HT-29 (cell line): ENCODE results near the gene MTCH1. TPM values are rescaled to one million over a fixed set of nuclear protein-coding genes. Genes with fewer than 3 reads are reported as not detected.
"Not testable (repeated sequence)": the region's sequence is repeated elsewhere in the genome, so short reads cannot be mapped to it uniquely, and the experiment has no call there.

Experiments
- DNase-seq: peaks from one replicate; pipeline ENCODE4 v3.0.0-alpha.2; 2015; ENCODE audit warnings: low spot score
- total RNA-seq: library from RNA; depleted of rRNA; stranded (reverse); fragments of >200 nt; shearing (Covaris generic); gene quantifications from 2 replicates; pipeline ENCODE4 v1.2.3, GENCODE V29; 2014

MTCH1 gene
- total RNA-seq, 1 experiment from 2014 or later = 264 TPM

GRCh38 chr6:36954262-36954931 is 31.6 kb downstream of the MTCH1 start, which contains the start of gene PI16:
PI16 (plus strand) TSS chr6:36954738; CDS start chr6:36954761, 23 bp downstream.
- no peak for DNase-seq

DNA sequence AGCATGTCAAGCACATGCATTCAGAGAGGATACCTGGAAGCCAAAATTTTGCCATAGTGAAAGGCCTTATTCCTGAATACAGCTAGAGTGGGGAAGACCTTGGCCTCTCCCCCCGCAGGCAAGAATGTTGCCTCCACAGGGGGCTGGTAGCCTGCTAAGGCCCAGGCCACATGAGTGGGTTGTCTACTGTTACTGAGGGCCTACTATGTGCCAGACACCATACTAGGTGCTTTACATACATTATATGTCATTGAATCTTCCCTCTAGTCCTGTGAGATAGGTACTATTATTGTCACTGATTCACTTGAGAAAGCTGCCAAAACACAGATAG is 32.1 kb downstream of the MTCH1 start:
- no peak for DNase-seq

DNA sequence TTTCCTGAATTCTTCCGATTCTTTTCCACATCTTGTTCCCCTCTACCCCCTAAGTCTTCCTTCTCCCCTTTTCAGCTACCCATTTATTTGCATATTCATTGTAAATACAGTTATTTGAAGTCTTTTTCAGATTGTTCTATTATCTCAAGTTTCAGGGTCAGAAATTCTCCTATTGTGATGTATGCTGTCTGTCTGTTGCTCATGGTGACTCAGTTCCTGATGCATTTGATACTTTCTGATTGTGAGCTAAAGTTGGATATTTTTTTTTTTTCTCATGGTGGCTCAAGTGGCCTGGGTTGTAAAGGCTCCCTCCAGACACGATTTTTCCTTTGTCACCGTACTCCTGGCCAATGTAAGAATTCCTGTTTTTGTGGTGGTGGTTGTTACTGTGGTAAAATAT is 36.4 kb downstream of the MTCH1 start:
- no peak for DNase-seq

DNA sequence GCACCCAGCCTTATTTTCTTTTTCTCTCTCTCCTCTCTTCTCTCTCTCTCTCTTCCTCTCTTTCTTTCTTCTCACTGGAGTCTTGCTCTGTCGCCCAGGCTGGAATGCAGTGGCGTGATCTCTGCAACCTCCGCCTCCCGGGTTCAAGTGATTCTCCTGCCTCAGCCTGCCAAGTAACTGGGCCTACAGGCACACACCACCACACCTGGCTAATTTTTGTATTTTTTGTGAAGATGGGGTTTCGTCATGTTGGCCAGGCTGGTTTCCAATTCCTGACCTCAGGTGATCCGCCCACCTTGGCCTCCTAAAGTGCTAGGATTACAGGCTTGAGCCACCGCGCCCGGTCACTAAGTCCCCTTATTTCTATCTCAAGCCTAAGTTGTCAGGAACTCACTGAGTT is 36.9 kb downstream of the MTCH1 start:
- DNase-seq = not testable (repeated sequence)

DNA sequence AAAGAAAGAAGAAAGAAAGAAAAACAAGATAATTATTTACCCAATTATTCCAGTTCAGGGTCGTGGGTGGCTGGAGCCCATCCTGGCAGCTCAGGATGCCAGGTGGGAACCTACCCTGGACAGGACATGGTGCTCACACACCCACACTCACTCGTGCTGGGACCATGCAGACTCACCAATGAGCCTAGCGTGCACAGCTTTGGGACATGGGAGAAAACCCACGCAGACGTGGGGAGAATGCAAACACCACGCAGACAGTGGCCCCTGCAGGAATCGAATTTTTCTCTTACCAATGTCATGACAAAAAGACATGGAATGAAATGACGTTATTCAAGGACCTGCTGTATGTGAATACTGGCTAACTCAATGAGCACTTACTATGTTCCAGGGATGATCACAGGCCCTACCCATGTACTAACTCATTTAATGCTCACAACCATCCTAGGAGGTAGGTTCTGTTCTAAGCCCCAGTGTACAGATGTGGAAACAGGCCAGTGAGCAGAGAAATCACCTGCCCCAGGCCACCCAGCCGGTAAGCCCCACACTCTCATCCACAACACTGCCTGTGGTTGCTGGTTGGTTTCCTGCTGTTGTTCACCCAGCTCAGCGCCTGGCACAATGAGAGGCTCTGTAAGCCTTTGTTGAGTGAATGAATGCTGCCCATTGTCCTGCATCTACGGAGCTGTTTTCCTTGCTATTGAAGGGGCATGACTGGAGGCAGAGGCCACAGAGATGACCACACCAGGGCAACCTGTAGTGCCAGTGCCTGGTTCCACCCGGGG is 38.2 kb downstream of the MTCH1 start:
- DNase-seq = no peak

GRCh38 chr6:36946526-36946925 is 39.5 kb downstream of the MTCH1 start:
- DNase-seq = no peak

DNA sequence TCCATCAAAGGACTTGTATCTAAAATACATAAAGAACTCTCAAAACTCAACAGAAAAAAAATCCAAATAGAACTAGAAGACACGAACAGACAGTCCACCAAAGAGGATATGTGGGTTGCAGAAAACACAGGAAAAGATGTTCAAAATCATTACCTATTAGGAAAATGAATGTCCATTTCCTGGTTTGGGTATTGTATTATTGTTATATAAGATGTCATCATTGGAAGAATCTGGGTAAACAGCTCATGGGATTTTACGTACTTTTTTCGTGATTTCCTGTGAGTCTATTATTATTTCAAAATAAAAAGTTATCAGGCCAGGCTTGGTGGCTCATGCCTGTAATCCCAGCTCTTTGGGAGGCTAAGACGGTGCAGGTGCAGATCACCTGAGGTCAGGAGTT is 40.7 kb downstream of the MTCH1 start:
- no peak for DNase-seq

DNA sequence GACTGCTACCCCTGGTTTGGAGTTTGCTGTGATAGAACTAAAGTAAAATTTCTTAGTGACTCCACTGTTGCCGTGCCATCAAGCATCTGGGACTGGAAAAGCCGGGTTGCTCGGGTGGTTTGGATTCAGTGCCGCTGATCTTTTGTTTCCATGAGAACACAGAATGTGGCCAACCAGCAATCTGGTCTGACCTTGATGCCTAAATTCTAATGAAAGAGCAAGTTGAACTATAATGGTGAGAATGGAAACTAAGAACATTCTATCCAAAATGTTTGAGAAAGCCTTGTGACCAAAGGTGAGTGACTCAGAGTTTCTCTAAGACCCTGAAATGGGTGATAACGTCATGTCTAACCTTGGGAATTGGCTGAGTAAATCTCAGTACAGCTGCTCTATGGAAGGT is 41.3 kb downstream of the MTCH1 start:
- DNase-seq = no peak

DNA sequence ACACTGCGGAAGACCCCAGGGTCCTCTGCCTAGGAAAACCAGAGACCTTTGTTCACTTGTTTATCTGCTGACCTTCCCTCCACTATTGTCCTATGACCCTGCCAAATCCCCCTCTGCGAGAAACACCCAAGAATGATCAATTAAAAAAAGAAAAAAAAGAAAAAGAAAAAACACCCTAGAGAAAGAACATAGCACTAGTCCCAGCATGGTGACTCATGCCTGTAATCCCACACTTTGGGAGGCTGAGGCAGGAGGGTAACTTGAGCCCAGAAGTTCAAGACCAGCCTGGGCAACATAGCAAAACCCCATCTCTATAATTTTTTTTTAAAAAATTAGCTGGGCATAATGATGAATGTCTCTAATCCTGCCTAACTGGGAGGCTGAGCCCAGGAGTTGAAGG is 43.7 kb downstream of the MTCH1 start:
- DNase-seq = not testable (repeated sequence)

GRCh38 chr6:36941561-36941960 is 44.4 kb downstream of the MTCH1 start:
- DNase-seq = not testable (repeated sequence)

- no peak for DNase-seq
Measured at GRCh38 chr6:36940027-36940426, 46.0 kb downstream of the MTCH1 start.

- DNase-seq = not testable (repeated sequence)
Measured at GRCh38 chr6:36939005-36939404, 47.0 kb downstream of the MTCH1 start.

GRCh38 chr6:36938536-36938935 is 47.5 kb downstream of the MTCH1 start:
- no peak for DNase-seq

DNA sequence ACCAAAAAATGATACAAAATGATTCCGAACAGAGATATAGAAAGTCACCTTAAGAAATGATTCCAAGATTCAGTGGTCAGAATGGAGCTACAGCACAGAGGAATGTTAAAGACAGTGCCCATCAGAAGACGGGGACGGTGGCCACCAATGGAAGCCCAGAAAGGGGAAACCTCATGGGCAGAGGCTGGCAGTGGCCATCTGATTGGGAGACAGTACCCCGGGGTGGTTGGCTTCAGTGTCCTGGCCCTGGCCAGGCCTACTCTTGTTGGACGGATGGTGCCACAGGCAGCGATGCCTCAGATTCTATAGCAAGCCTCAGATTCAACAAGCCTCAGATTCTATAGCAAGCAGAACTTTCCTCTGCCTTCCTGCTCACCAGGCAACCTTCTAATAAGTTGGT is 48.1 kb downstream of the MTCH1 start:
- DNase-seq = no peak

GRCh38 chr6:36936824-36937223 is 49.2 kb downstream of the MTCH1 start:
- no peak for DNase-seq

GRCh38 chr6:36934901-36935300 is 51.1 kb downstream of the MTCH1 start:
- DNase-seq = no peak

- DNase-seq = no peak
Measured at GRCh38 chr6:36933519-36933918, 52.5 kb downstream of the MTCH1 start.

DNA sequence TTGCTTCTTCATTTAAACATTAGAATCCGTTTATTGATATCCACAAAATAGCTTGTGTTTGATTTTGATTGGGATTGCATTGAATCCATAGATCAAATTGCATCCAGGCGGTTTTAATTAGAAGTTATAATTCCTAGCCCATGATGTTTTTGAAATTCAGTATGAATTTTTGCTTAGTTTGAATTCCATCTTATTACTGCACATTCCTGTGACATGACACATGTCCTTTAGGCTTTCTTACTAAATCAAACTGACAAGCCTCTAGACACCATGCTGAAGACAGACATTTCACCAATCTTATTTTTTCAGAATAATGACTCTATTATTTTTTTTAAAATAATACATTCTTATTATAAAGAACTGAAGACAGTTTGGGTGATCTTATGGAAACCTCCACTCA is 52.9 kb downstream of the MTCH1 start:
- DNase-seq = no peak

- DNase-seq = no peak
Measured at GRCh38 chr6:36930483-36930882, 55.5 kb downstream of the MTCH1 start.

DNA sequence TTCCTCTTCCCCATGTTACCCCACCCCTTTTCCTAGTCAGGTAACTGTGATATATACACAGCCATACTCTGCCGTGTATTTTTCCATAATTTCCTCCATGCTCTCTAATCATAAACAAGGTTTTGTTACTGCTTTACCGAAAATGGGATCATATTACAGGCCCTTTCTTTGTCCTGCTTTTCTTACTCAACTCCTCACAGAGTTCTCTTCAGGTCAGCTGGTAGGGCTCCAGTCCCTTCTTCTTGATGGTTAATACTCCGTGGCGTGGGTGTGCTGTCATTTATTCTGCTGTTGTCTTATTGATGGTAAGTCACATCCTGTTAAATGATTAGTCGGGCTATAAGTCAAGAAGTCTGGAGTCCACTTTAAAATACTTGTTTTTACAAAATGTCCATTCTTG is 56.4 kb downstream of the MTCH1 start:
- no peak for DNase-seq

- DNase-seq = no peak
Measured at GRCh38 chr6:36929152-36929551, 56.8 kb downstream of the MTCH1 start.

- DNase-seq = no peak
Measured at GRCh38 chr6:36928547-36928918, 57.5 kb downstream of the MTCH1 start.
